Activated naive CD4-positive, alpha-beta T cell treated with anti-CD3 and anti-CD28 coated beads, Interleukin-2, amount 10 ng/mL, durations not matched to agents 7 days and 5 days (primary cell): ENCODE data around the gene SLC38A5.
"Not testable (repeated sequence)": the region's sequence is repeated elsewhere in the genome, so short reads cannot be mapped to it uniquely, and the experiment has no call there.

Source experiments
- CTCF ChIA-PET: fragments of 350-600 bp; sonication (Branson Sonifier 250); formaldehyde crosslinking; loops from one replicate; lab custom pipeline; 2021; ENCODE audit warnings: antibody characterized with exemption; lab: Charles Lee
- DNase-seq: peaks from one replicate; pipeline ENCODE4 v3.0.0-alpha.2; 2020
- H3K27ac Mint-ChIP-seq: one replicate; pipeline ENCODE4 v1.8.0; 2021; ENCODE audit warnings: mild to moderate bottlenecking, moderate library complexity, mixed read lengths
- H3K27me3 Mint-ChIP-seq: one replicate; pipeline ENCODE4 v1.8.0; 2021; ENCODE audit warnings: mild to moderate bottlenecking, mixed read lengths
- H3K36me3 Mint-ChIP-seq: one replicate; pipeline ENCODE4 v1.8.0; 2021; ENCODE audit warnings: mixed read lengths
- H3K4me1 Mint-ChIP-seq: one replicate; pipeline ENCODE4 v1.8.0; 2021; ENCODE audit warnings: mixed read lengths
- H3K4me3 Mint-ChIP-seq: one replicate; pipeline ENCODE4 v1.8.0; 2021; ENCODE audit warnings: mild to moderate bottlenecking, moderate library complexity, mixed read lengths
- H3K9me3 Mint-ChIP-seq: one replicate; pipeline ENCODE4 v1.8.0; 2021; ENCODE audit warnings: mixed read lengths

SLC38A5 gene

GRCh38 chrX:48433713-48434112, 36.3 kb downstream of the SLC38A5 start:
- H3K27ac Mint-ChIP-seq: peak overlapping the region; percentile 64

GRCh38 chrX:48430166-48430565, 39.9 kb downstream of the SLC38A5 start:
- H3K27ac Mint-ChIP-seq, H3K27me3 Mint-ChIP-seq, H3K4me3 Mint-ChIP-seq, CTCF ChIA-PET, DNase-seq, H3K36me3 Mint-ChIP-seq: not testable (repeated sequence)
- H3K4me1 Mint-ChIP-seq: peaks cover 24% of the 10 kb centered on the region
- peaks cover 11% of the 10 kb centered on the region for H3K9me3 Mint-ChIP-seq

More at GRCh38 chrX:48433713-48434112, 36.3 kb downstream of the SLC38A5 start:
- DNase-seq: peak; percentile 48
- H3K36me3 Mint-ChIP-seq, H3K4me3 Mint-ChIP-seq, H3K27me3 Mint-ChIP-seq, CTCF ChIA-PET: not testable (repeated sequence)
- H3K9me3 Mint-ChIP-seq: peaks cover 18% of the 10 kb centered on the region
- H3K4me1 Mint-ChIP-seq: peaks cover 17% of the 10 kb centered on the region

- CTCF ChIA-PET, H3K36me3 Mint-ChIP-seq, H3K27me3 Mint-ChIP-seq, H3K4me3 Mint-ChIP-seq, H3K27ac Mint-ChIP-seq, DNase-seq, H3K9me3 Mint-ChIP-seq: not testable (repeated sequence)
- peaks cover 23% of the 10 kb centered on the region for H3K4me1 Mint-ChIP-seq
Observed at GRCh38 chrX:48429606-48430005, 40.5 kb downstream of the SLC38A5 start.

GRCh38 chrX:48427027-48427716, 42.9 kb downstream of the SLC38A5 start:
- CTCF ChIA-PET, H3K27me3 Mint-ChIP-seq: not testable (repeated sequence)

GRCh38 chrX:48411860-48412259, 58.2 kb downstream of the SLC38A5 start, which contains the start of gene SSX4B:
Gene SSX4B, minus strand, starts transcription at chrX:48411960. Its CDS starts 588 bp downstream, at chrX:48411372.
- H3K9me3 Mint-ChIP-seq, H3K36me3 Mint-ChIP-seq, H3K27me3 Mint-ChIP-seq, DNase-seq, CTCF ChIA-PET, H3K4me1 Mint-ChIP-seq, H3K27ac Mint-ChIP-seq, H3K4me3 Mint-ChIP-seq: not testable (repeated sequence)

More at GRCh38 chrX:48427027-48427716, 42.9 kb downstream of the SLC38A5 start:
- not testable (repeated sequence) for DNase-seq, H3K9me3 Mint-ChIP-seq, H3K4me3 Mint-ChIP-seq, H3K4me1 Mint-ChIP-seq, H3K36me3 Mint-ChIP-seq, H3K27ac Mint-ChIP-seq
